ENCODE results near the gene OSBPL2.

DNA sequence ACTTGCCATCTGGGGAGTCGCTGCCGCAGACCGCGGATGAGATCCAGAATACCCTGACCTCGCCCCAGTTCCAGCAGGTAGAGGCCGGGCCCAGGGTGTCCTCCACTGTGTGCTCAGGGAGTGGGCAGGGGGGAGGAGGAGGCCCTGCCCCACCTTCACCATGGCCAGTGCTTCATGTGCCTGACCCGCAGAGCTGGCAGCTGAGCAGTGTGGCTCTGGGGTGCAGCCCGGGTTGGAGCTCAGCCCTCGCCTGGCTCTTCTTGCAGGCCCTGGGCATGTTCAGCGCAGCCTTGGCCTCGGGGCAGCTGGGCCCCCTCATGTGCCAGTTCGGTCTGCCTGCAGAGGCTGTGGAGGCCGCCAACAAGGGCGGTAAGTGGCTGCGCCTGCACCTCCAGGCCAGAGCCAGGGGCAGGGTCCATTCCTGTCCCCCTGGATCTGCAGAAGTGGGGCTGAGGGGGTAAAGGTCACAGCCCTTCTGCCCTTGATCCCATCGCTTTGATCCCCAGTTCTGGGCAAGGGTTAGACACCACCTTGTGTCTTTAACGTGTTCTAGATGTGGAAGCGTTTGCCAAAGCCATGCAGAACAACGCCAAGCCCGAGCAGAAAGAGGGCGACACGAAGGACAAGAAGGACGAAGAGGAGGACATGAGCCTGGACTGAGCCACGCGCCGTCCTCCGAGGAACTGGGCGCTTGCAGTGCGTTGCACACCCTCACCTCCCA is 69.9 kb downstream of the OSBPL2 start:
- TF ChIP-seq, protein P1, sequence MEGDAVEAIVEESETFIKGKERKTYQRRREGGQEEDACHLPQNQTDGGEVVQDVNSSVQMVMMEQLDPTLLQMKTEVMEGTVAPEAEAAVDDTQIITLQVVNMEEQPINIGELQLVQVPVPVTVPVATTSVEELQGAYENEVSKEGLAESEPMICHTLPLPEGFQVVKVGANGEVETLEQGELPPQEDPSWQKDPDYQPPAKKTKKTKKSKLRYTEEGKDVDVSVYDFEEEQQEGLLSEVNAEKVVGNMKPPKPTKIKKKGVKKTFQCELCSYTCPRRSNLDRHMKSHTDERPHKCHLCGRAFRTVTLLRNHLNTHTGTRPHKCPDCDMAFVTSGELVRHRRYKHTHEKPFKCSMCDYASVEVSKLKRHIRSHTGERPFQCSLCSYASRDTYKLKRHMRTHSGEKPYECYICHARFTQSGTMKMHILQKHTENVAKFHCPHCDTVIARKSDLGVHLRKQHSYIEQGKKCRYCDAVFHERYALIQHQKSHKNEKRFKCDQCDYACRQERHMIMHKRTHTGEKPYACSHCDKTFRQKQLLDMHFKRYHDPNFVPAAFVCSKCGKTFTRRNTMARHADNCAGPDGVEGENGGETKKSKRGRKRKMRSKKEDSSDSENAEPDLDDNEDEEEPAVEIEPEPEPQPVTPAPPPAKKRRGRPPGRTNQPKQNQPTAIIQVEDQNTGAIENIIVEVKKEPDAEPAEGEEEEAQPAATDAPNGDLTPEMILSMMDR (IDR thresholded peaks at IDR 0.05), result no peak
- no peak for TF ChIP-seq POLR2A (IDR thresholded peaks at IDR 0.05)
